ENCODE results near the gene LAMB2.

LAMB2 gene

DNA sequence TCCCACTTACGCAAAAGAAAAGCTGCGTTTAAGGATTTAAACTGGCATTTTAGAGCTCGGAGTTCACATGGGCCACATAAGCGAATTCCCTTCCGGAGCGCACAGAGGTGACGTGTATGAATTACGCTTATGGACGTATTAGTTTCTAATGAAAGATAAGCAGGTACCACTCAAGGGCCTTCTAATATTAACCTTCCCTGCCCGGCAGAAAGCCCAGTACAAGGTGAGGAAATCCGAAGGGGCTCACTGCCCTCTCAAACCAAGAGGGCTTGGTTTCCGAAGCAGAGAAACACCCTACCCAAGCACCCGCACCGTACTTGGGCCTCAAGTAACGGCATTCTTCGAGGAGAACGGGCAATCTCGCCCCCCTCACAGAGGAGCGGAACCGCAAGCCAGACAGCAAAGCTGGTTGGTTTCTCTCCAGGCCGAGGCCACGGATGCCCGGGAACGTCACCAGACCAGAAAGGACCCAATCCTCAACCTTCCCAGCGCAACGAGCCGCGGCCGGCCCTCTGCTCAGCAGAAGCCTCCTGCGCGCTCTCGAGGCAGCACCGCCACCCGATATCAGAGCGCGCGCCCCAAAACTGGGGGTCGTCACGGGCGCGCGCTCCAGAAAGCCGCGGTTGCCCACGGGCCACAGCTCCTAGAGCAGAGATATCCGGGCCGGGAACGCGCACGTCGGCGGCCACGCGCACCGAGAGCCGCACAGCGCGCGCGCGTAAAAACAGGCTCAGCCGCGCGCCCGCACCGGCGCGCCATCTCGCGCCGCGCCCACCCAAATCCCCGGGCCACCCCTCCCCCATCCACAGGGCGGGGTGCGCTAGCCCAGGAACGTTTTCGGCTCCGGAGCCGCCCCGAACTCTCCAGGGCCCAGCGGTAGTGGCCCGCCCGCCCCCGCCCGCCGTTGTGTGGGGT is 39.7 kb downstream of the LAMB2 start:
- TF ChIP-seq CTCF (IDR thresholded peaks at IDR 0.05; ENCODE audit: extremely low read depth, missing control alignments) = no peak
- peak; percentile 78 for DNase-seq (ENCODE audit: low spot score)

- no peak for TF ChIP-seq CTCF (IDR thresholded peaks at IDR 0.05; ENCODE audit: extremely low read depth, missing control alignments)
- DNase-seq (ENCODE audit: low spot score) = no peak
Observed at GRCh38 chr3:49081429-49081828, 51.4 kb downstream of the LAMB2 start.

- DNase-seq (ENCODE audit: low spot score) = no peak
- no peak for TF ChIP-seq CTCF (IDR thresholded peaks at IDR 0.05; ENCODE audit: extremely low read depth, missing control alignments)
Observed at GRCh38 chr3:49079270-49079669, 53.6 kb downstream of the LAMB2 start.

DNA sequence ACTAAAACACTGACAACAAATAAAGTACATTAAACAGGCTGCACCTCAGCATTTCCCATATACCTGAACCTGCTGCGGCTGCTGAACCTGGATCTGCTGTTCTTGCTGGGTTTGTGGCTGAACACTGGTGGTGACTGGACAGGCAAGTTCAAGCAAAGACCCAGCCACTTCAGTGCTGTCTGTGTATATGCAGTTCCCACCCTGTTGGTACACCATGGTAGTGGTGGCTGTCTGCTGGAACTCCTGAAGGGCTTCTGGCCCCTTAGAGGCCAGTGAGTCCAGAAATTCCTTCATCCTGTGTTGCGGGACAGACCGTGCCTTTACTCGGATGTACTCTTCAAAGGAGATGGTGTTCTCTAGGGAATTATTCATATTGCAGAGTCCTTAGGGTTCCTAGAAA is 56.2 kb downstream of the LAMB2 start:
- TF ChIP-seq CTCF (IDR thresholded peaks at IDR 0.05; ENCODE audit: extremely low read depth, missing control alignments) = no peak
- no peak for DNase-seq (ENCODE audit: low spot score)

- no peak for DNase-seq (ENCODE audit: low spot score)
- no peak for TF ChIP-seq CTCF (IDR thresholded peaks at IDR 0.05; ENCODE audit: extremely low read depth, missing control alignments)
Observed at GRCh38 chr3:49076116-49076515, 56.7 kb downstream of the LAMB2 start.
